Activated CD4-positive, alpha-beta T cell treated with anti-CD3 and anti-CD28 coated beads, Interleukin-2, amount 50 U/mL, for 1 hour (primary cell): ENCODE measurements around the gene SORBS1.

Experiments used
- DNase-seq: peaks from one replicate; pipeline ENCODE4 v3.0.0-alpha.2; 2020

The SORBS1 gene

GRCh38 chr10:95538412-95538811 lies 22.8 kb downstream of the SORBS1 start:
- no peak for DNase-seq

- no peak for DNase-seq
Observed at GRCh38 chr10:95537542-95537927, 23.6 kb downstream of the SORBS1 start.

- no peak for DNase-seq
Observed at GRCh38 chr10:95536894-95537541, 24.2 kb downstream of the SORBS1 start.

GRCh38 chr10:95536017-95536416 lies 25.2 kb downstream of the SORBS1 start:
- DNase-seq = no peak

- no peak for DNase-seq
Observed at GRCh38 chr10:95535526-95535925, 25.6 kb downstream of the SORBS1 start.

GRCh38 chr10:95533590-95533989 lies 27.6 kb downstream of the SORBS1 start:
- no peak for DNase-seq

- no peak for DNase-seq
Observed at GRCh38 chr10:95532536-95532935, 28.6 kb downstream of the SORBS1 start.

GRCh38 chr10:95531994-95532399 lies 29.2 kb downstream of the SORBS1 start:
- no peak for DNase-seq

- DNase-seq = no peak
Observed at GRCh38 chr10:95531058-95531809, 29.9 kb downstream of the SORBS1 start.

GRCh38 chr10:95530561-95530960 lies 30.6 kb downstream of the SORBS1 start:
- no peak for DNase-seq

- DNase-seq = no peak
Observed at GRCh38 chr10:95530029-95530428, 31.1 kb downstream of the SORBS1 start.

GRCh38 chr10:95526044-95526443 lies 35.1 kb downstream of the SORBS1 start:
- DNase-seq = no peak

GRCh38 chr10:95525033-95525418 lies 36.1 kb downstream of the SORBS1 start:
- no peak for DNase-seq

- DNase-seq = no peak
Observed at GRCh38 chr10:95524358-95525032, 36.7 kb downstream of the SORBS1 start.

GRCh38 chr10:95522117-95522516 lies 39.1 kb downstream of the SORBS1 start:
- no peak for DNase-seq

- no peak for DNase-seq
Observed at GRCh38 chr10:95520617-95521016, 40.6 kb downstream of the SORBS1 start.

GRCh38 chr10:95518455-95519452 lies 42.4 kb downstream of the SORBS1 start:
- no peak for DNase-seq

- DNase-seq = no peak
Observed at GRCh38 chr10:95517536-95518454, 43.4 kb downstream of the SORBS1 start.

GRCh38 chr10:95516774-95517373 lies 44.3 kb downstream of the SORBS1 start:
- no peak for DNase-seq

- DNase-seq = no peak
Observed at GRCh38 chr10:95513941-95514392, 47.2 kb downstream of the SORBS1 start.

- no peak for DNase-seq
Observed at GRCh38 chr10:95513008-95513589, 48.1 kb downstream of the SORBS1 start.
